OCI-LY3 (cell line): ENCODE results near the gene MAGI1.
"Not testable (repeated sequence)": the region's sequence is repeated elsewhere in the genome, so short reads cannot be mapped to it uniquely, and the experiment has no call there.

ENCODE experiments used
- H2AFZ ChIP-seq: fragments of 200-600, 300-600 bp; shearing (Covaris generic); 2 replicates; pipeline ENCODE4 v1.6.0; 2014; ENCODE audit warnings: antibody characterized with exemption, low read depth, low read length
- H3K27ac ChIP-seq: fragments of 200-600, 300-600 bp; sonication (generic); 2 replicates; pipeline ENCODE4 v1.5.1; 2014; ENCODE audit warnings: mild to moderate bottlenecking, low read length, moderate library complexity, mixed read lengths
- H3K27me3 ChIP-seq: fragments of 200-600, 300-600 bp; sonication (generic); 2 replicates; pipeline ENCODE4 v1.6.1; 2014; ENCODE audit warnings: low read depth, low read length, mixed read lengths
- H3K36me3 ChIP-seq: fragments of 200-600, 300-600 bp; sonication (generic); replicated peaks from 2 replicates; pipeline ENCODE3; 2014; ENCODE audit warnings: low read depth, low read length, mixed read lengths
- H3K4me1 ChIP-seq: fragments of 300-600, 200-600 bp; sonication (generic); 2 replicates; pipeline ENCODE4 v1.6.1; 2014; ENCODE audit warnings: low read length, mixed read lengths
- H3K4me2 ChIP-seq: fragments of 200-600, 300-600 bp; sonication (generic); 2 replicates; pipeline ENCODE4 v1.6.1; 2014; ENCODE audit warnings: low read length, mixed read lengths
- H3K4me3 ChIP-seq: fragments of 300-600, 200-600 bp; sonication (generic); 2 replicates; pipeline ENCODE4 v1.5.1; 2014; ENCODE audit warnings: antibody characterized with exemption, mild to moderate bottlenecking, low read length, moderate library complexity
- H3K79me2 ChIP-seq: fragments of 300-600, 200-600 bp; shearing (Covaris generic); 2 replicates; pipeline ENCODE4 v1.6.1; 2014; ENCODE audit warnings: mild to moderate bottlenecking, low read length, mixed read lengths
- H3K9ac ChIP-seq: fragments of 300-600, 200-600 bp; shearing (Covaris generic); 2 replicates; pipeline ENCODE4 v1.6.0; 2014; ENCODE audit warnings: mild to moderate bottlenecking, low read length, moderate library complexity
- H3K9me3 ChIP-seq: fragments of 200-600, 300-600 bp; shearing (Covaris generic); 2 replicates; pipeline ENCODE4 v1.6.1; 2014; ENCODE audit warnings: low read length, mixed read lengths; ENCODE audit not compliant: insufficient read depth
- H4K20me1 ChIP-seq: fragments of 200-600, 300-600 bp; sonication (generic); 2 replicates; pipeline ENCODE4 v1.6.1; 2016; ENCODE audit warnings: low read length, mixed read lengths; ENCODE audit not compliant: insufficient read depth
- EZH2phosphoT487 ChIP-seq: fragments of 200-600 bp; shearing (Covaris generic); IDR thresholded peaks from 2 replicates; pipeline ENCODE4 v1.6.1; 2018; ENCODE audit warnings: antibody characterized with exemption, mixed run types, low read depth
- TF ChIP-seq, protein P1 (sequence below): fragments of 200-600, 300-600 bp; sonication (generic); IDR thresholded peaks from 2 replicates; pipeline ENCODE4 v1.5.1; 2014; ENCODE audit warnings: antibody characterized with exemption, low read length, low read depth

The MAGI1 gene

DNA sequence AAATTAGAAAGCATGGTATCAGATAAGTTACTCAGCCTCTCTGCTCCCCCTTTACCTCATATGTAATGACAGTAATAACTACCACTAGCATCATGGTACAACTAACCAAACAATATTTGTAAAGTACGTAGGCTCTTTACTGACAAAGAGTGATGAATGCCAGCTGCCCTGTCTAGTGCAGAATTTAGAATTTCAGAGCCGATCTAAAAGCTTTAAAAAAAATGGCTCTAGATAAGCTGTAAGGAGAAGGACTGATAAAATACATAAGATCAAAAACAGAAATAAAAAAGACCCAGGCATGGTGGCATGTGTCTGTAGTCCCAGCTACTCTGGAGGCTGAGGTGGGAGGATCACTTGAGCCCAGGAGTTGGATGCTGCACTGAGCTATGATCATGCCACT is 424.1 kb downstream of the MAGI1 start:
- Histone ChIP-seq H3K27ac (no peak overlapping the region), H3K4me1 (no peaks in the 10 kb centered on the region), H3K27me3 (peaks cover 5% of the 10 kb centered on the region; the same call in 1 of the 2 replicates), H4K20me1 (no peaks in the 10 kb centered on the region), H3K9me3 (no peaks in the 10 kb centered on the region), H3K4me2 (no peak overlapping the region), H3K9ac (no peak overlapping the region), H3K79me2 (no peaks in the 10 kb centered on the region), H2AFZ (no peak overlapping the region), H3K4me3 (no peak overlapping the region), H3K36me3 (no peaks in the 10 kb centered on the region)
- TF ChIP-seq, protein P1, sequence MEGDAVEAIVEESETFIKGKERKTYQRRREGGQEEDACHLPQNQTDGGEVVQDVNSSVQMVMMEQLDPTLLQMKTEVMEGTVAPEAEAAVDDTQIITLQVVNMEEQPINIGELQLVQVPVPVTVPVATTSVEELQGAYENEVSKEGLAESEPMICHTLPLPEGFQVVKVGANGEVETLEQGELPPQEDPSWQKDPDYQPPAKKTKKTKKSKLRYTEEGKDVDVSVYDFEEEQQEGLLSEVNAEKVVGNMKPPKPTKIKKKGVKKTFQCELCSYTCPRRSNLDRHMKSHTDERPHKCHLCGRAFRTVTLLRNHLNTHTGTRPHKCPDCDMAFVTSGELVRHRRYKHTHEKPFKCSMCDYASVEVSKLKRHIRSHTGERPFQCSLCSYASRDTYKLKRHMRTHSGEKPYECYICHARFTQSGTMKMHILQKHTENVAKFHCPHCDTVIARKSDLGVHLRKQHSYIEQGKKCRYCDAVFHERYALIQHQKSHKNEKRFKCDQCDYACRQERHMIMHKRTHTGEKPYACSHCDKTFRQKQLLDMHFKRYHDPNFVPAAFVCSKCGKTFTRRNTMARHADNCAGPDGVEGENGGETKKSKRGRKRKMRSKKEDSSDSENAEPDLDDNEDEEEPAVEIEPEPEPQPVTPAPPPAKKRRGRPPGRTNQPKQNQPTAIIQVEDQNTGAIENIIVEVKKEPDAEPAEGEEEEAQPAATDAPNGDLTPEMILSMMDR = no peak
- TF ChIP-seq EZH2phosphoT487 = no peak

DNA sequence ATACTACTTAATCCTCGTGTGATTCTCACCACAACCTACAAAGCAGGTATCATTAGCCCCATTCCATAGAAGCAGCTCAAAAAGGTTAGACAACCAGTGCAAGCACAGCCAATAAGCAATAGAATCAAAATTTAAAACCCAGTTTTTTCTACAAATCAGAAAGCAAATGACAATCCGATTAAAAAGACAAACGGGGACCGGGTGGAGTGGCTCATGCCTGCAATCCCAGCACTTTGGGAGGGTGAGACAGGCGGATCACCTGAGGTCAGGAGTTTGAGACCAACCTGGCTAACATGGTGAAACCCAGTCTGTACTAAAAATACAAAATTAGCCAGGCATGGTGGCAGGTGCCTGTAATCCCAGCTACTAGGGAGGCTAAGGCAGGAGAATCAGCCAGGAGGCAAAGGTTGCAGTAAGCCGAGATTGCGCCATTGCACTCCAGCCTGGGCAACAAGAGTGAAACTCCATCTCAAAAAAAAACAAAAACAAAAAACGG is 430.7 kb downstream of the MAGI1 start:
- not testable (repeated sequence) for H2AFZ ChIP-seq, H3K27ac ChIP-seq, H3K79me2 ChIP-seq, H3K4me1 ChIP-seq, H3K4me3 ChIP-seq, H3K36me3 ChIP-seq, H3K27me3 ChIP-seq, H3K9me3 ChIP-seq, H3K4me2 ChIP-seq, H4K20me1 ChIP-seq, H3K9ac ChIP-seq

DNA sequence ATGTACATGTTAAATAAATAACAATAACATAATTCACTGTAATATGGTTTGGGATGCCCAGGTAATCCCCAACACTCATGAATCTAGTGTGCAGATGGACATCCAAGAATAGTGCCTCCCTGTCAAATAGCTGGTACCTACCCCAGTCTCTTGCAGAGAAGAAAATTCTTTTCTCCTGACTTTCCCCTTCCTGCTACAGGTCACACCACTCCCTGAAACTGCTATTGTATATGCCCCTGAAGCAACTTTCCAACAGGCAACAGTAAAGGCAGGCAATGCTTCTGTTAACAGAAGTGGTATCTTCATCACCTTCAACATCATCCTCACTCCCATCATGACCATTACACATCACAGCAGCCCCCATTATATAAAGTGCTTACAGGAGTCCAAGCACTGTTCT is 431.6 kb downstream of the MAGI1 start:
- Histone ChIP-seq H3K9ac (no peak overlapping the region), H3K79me2 (no peaks in the 10 kb centered on the region), H3K4me2 (no peak overlapping the region), H3K4me3 (no peak overlapping the region), H3K9me3 (no peaks in the 10 kb centered on the region), H4K20me1 (no peaks in the 10 kb centered on the region), H3K36me3 (no peaks in the 10 kb centered on the region), H2AFZ (no peak overlapping the region), H3K27me3 (peaks cover 5% of the 10 kb centered on the region; the same call in 1 of the 2 replicates), H3K27ac (no peak overlapping the region), H3K4me1 (no peaks in the 10 kb centered on the region)
- TF ChIP-seq, protein P1 = no peak
- TF ChIP-seq EZH2phosphoT487 = no peak

DNA sequence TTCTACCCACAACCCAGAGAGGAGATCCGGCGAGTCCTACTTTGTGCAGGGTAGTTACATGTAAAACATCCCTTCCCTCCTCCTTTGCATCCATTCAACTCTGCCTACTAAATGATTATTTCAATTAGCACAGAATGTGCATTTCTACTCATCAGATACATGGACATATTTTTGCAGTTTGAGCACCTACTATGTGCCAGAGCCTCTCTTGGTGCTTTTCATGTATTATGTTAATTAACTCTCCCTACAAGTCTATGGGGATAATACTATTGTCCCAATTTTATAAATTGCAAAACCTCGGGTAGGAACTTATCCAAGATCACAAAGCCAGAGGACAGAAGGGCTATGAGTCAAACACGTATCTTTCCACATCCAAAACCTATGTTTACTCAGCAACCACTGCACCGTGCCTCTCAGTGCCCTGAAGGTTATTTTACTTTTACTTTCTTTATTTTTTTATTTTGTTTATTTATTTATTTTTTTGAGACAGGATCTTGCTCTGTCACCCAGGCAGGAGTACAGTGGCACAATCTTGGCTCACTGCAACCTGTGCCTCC is 432.8 kb downstream of the MAGI1 start:
- Histone ChIP-seq H3K27ac (no peak overlapping the region), H3K4me3 (no peak overlapping the region), H3K27me3 (peaks cover 5% of the 10 kb centered on the region; the same call in 1 of the 2 replicates), H3K9me3 (no peaks in the 10 kb centered on the region), H3K4me2 (no peak overlapping the region), H2AFZ (no peak overlapping the region), H3K79me2 (no peaks in the 10 kb centered on the region), H3K36me3 (no peaks in the 10 kb centered on the region), H3K4me1 (no peaks in the 10 kb centered on the region), H4K20me1 (no peaks in the 10 kb centered on the region), H3K9ac (no peak overlapping the region)
- TF ChIP-seq EZH2phosphoT487 = no peak
- TF ChIP-seq, protein P1 = no peak
